Measurements from ENCODE around the gene KCNT1.

The KCNT1 gene

GRCh38 chr9:135821116-135821515 lies 119.1 kb downstream of the KCNT1 start:
- DNase-seq (ENCODE audit: low read depth in 3 of 3), result no peak

- DNase-seq (ENCODE audit: low read depth in 3 of 3), result no peak
Observed at GRCh38 chr9:135821733-135822373, 119.9 kb downstream of the KCNT1 start.

GRCh38 chr9:135822374-135822755 lies 120.4 kb downstream of the KCNT1 start:
- no peak for DNase-seq (ENCODE audit: low read depth in 3 of 3)

DNA sequence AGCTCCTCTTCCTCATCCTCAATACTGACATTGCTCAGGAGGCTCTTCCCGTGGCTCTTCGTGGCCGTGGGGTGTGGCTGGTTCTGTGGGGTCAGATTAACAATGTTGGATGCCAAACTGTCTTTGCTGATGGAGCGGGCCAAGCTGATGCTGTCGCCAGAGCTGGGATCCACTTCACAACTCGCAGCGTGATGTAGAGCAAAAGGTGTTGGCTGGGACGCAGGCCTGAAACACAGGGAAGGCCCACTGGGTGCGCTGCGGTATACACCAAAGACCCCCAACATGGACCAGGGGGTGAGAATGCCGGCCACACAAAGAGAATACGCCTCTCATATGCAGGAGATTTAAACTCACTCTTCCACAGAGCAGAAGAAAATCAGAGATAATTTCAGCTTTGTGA lies 121.1 kb downstream of the KCNT1 start:
- no peak for DNase-seq (ENCODE audit: low read depth in 3 of 3)

DNA sequence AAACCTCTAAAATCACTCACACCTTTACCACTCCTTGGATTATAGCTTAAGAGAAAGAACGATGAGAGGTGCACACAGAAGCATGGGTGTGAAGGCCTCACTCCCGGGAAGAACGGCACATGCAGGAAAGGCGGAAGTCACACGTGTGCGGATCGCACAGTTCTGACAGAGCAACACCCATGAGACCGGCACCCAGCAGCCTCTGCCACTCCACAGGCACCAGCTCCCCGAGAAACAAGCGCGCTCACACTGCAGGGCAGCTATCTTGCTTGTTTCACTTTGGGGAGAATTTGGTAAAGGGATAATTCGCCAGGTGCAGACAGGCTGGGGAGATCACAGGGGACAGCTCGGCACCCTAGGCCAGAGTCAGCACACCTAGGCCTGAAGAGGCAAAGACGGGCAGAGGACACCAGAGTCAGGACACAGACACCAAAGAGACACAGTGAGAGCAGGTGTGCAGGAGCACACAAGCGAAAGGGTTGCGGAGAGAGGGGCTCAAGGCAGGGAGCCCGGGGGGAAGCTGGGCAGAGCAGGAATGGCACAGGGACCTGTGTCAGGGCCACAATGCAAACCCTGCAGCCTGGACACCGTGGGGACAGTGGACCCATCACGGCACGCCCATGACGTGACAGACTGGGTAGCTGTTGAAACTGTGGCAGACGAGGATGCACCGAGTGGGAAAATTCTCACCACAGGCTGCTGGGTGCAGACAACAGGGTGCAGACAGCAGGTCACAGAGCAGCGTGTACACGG lies 123.6 kb downstream of the KCNT1 start:
- DNase-seq (ENCODE audit: low read depth in 3 of 3), result no peak

GRCh38 chr9:135826188-135826545 lies 124.2 kb downstream of the KCNT1 start:
- DNase-seq (ENCODE audit: low read depth in 3 of 3), result no peak

DNA sequence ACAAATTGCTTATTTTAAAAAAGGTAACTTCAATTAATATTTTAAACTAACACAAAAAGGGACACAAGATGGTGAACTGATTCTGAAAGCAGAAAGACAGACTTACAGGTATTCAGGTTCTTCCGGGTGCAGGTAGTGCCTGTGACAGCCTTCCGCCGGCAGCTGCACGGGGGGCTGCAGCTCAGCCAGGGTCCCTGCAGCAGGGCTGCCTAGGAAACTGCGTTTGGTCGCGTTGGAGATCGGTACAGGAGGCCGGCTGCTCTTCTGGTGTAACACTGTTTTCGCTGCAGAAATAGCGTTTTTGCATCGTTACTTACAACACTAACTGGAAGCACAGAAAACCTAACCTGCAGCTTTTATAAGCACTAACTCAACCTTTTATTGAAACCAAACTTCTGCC lies 125.3 kb downstream of the KCNT1 start:
- DNase-seq (ENCODE audit: low read depth in 3 of 3), result no peak

- DNase-seq (ENCODE audit: low read depth in 3 of 3), result no peak
Observed at GRCh38 chr9:135827866-135828580, 126.0 kb downstream of the KCNT1 start.

- no peak for DNase-seq (ENCODE audit: low read depth in 3 of 3)
Observed at GRCh38 chr9:135828656-135829055, 126.7 kb downstream of the KCNT1 start.

GRCh38 chr9:135830496-135830895 lies 128.5 kb downstream of the KCNT1 start:
- no peak for DNase-seq (ENCODE audit: low read depth in 3 of 3)

DNA sequence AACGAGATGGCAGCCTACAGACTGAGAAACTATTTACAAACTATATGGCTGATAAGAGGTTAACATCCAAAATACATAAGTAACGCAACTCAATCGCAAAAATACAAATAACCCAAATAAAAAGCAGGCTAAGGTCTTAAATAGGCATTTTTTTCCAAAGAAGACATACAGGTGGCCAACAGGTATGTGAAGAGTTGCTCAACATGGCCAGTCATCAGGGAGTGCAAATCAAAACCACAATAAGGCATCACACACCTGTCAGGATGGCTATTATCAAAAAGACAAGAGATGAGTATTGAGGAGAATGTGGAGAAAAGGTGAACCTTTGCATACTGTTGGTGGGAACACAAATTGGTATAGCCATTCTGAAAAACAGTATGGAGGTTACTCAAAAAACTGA lies 131.9 kb downstream of the KCNT1 start:
- no peak for DNase-seq (ENCODE audit: low read depth in 3 of 3)

- no peak for DNase-seq (ENCODE audit: low read depth in 3 of 3)
Observed at GRCh38 chr9:135835131-135835530, 133.1 kb downstream of the KCNT1 start.

GRCh38 chr9:135839516-135839915 lies 137.5 kb downstream of the KCNT1 start:
- no peak for DNase-seq (ENCODE audit: low read depth in 3 of 3)

GRCh38 chr9:135840107-135840506 lies 138.1 kb downstream of the KCNT1 start:
- no peak for DNase-seq (ENCODE audit: low read depth in 3 of 3)

- no peak for DNase-seq (ENCODE audit: low read depth in 3 of 3)
Observed at GRCh38 chr9:135840539-135840938, 138.6 kb downstream of the KCNT1 start.

All from stimulated activated CD4-positive, alpha-beta T cell treated with anti-CD3 and anti-CD28 coated beads, TNF-alpha, amount 100 ng/mL, for 48 hours (primary cell).